NCI-H524 (cell line): Measurements from ENCODE around the gene PABPN1L.

Experiments used
- DNase-seq, 2 experiments: peaks; one replicate each; lab custom pipeline; 2025; lab: John Stamatoyannopoulos, UW

PABPN1L gene

GRCh38 chr16:88866151-88866920 lies at the start of gene PABPN1L:
TSS of gene PABPN1L (minus strand) at chr16:88866660. CDS start at chr16:88866606, 54 bp downstream.
- DNase-seq, result peak; percentile 82 to 85

GRCh38 chr16:88915639-88916327 lies 49.3 kb upstream of the PABPN1L start:
- no peak for DNase-seq

- DNase-seq, result no peak
Measured at GRCh38 chr16:88914750-88915368, 48.4 kb upstream of the PABPN1L start.

DNA sequence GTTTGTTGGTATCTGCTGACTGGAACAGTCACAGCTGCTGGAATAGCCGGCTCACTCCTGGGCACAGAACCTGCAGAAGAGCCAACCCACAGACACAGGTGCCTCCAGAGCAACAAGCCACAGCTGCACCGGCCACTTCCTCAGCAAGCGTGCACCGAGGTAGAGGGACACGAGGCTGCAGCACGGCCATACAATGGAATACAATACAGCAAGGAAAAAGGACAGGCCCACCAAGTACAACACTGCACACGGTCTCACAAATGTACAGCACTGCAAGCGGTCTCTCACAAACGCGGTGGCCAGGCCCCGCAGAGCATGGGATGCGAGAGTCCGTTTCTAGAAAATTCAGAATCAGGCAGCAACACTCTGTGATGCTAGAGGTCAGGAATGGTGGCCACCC lies 47.4 kb upstream of the PABPN1L start:
- DNase-seq, result no peak

DNA sequence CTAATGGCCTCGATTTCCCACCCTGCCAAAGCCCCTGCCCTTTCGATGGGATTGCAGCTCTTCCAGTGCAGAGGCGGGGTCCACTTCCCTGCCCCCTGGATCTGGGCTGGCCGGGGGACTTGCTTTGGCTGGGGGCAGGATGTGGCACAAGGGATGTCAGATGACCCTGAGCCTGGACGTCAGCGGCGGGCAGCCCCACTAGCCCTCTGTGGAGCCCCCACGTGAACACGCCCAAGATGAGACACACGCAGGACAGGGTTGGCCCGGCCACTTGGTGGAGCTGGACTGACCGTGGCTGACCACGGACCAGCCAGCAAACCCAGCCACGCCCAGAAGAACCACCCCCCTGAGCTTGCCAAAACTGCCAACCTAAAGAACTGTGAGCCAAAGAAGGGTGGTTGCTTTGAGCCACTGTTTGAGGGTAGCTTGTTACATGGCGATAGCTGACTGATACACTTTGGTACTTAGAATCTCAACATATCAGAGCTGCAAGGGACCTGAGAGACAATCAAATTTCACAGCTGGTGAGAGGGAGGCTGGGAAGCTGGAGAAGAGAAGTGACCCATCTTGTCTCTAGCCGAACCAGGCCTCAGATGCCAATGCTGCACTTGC lies 46.6 kb upstream of the PABPN1L start:
- DNase-seq, result no peak

DNA sequence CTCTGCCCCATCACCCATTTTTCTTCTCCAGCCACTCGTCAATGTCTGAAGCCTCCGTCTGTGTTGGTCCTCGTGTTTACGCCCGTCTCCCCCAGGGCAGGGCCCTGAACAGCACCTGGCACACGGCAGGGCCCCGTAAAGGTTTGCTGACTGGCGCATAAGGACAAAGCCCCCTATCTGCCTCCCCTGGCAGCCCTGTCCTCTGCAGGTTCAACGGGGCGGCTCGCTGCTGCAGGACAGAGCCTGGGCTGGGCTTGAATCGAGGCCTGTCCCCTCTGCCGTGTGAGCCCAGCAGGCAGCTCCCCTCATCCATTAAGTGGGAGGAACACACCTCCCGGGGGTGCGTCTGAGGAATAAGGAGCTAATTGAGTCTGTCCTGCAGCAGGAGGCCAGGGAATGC lies 46.1 kb upstream of the PABPN1L start:
- DNase-seq, result no peak

GRCh38 chr16:88911946-88912310 lies 45.5 kb upstream of the PABPN1L start:
- no peak for DNase-seq

DNA sequence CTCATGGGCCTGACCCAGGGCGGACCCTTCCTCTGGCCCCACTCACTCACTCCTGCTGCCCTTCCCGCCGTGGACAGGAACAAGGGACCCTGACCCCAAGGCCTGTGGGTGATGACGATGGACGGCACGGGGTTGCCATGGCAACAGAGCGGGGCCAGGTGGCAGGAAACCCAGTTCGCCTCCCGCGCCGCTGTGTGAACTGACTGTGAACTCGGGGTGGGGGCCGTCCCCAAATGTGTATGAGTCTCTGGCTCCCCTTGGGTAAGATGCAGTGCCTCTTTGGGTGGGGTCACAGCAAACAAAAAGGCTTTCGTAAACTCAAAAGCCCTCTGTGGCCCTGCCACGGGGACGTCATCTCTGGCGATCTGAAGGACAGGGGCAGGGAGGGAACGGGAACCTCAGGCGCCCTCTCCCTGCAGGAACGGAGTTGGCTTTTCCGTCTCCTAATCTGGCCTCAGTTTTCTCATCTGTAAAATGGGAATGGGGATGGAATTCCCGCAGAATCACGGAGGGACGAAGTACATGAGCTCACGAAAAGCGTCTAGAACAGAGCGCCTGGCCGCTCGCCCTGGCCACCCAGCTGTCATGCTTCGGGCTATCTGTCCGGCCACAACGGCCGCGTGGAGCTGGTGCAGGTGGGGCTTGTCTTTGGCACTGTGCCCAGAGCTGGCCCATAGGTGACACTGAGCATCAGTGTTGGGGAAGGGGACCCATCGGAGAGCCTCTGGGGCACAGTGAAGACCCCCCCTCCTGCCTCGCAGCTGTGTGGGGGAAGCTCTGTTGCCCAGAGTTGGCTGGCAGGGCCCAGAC lies 44.9 kb upstream of the PABPN1L start:
- no peak for DNase-seq

GRCh38 chr16:88910284-88911135 lies 44.0 kb upstream of the PABPN1L start:
- no peak for DNase-seq

DNA sequence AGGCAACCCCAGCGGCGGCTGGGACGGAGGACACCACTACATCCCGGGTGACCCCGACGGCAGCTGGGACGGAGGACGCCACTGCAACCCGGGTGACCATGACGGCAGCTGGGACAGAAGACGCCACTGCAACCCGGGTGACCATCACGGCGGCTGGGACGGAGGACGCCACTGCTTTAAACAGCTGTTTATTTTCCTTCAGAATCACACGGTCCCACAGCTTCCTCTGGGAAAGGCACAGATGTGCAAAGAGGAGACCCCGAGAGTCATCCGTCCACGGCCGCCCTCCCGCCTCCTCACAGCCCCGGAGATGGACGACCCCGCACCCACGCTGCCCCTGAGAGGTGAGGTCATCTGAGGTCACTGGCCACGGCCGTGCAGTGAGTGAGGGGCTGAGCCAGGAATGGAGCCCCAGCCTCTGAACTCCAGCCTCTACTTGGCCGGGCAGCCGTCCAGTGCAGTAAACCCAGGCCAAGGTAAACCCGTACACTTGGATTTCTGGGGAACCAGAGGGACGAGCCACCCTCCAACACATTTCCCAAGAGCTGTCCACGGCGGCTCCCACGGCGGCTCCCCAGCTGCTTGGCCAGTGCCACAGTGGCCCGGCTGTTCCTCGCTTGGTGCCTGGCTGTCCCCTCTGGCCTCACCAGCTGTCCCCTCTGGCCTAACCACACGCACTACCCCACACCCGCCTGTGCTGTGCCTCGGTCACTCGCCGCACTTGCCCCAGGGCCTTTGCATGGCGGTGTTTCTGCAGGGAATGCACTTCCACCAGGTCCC lies 43.2 kb upstream of the PABPN1L start:
- DNase-seq, result no peak

DNA sequence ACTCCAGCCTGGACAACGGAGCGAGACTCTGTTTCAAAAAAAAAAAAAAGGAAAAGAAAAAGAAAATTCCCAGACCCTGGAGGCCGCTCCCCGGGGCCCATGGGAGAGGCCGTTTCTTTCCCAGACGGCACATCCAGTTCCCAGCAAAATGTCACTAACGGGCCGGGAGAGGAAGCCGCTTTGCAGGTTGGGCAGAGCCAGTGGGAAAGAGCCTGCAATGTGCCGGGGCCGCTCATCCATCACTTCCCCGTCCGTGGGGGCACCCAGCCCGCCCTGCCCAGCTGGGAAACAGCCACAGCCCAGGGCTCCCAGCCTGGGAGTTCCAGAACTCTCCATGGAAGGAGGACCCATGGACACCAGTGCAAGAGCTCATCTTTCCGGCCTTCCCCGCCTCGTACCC lies 41.8 kb upstream of the PABPN1L start:
- no peak for DNase-seq

DNA sequence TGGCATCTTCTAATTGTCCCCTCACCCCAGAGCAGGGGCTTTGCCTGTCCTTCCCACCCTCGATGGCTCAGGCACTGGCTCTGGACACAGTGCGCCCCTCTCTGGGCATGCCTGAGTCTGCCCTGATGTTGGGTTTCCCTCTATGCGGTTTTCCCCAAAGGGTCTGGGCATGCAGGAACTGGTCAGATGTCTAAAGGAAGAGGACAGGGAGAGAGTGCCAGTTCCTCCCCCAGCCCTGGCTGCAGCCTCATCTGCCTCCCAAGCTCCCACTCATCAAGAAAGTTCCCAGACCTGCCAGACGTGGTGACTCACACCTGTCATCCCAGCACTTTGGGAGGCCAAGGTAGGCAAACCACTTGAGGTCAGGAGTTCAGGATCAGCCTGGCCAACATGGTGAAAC lies 41.3 kb upstream of the PABPN1L start:
- DNase-seq, result no peak

- DNase-seq, result no peak
Measured at GRCh38 chr16:88906535-88907105, 40.2 kb upstream of the PABPN1L start.

DNA sequence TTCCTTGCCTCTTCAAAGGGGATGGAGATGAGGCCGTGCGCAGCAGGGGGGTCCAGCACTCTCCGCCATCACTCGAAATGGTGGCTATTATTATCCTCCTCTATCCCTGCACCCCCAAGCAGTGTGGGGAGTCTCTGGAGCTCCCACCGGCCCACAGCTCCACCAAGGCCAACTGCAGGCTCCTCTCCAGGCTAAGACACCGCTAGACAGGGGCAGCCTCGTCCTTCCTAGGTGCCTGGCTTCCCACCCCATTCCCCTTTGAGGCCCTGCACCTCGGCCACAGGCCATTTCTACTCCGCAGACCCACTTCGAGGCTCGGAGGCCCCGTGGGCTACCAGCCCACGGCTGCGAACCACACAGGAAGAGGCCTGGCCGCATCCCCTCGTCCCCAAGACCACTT lies 39.6 kb upstream of the PABPN1L start:
- no peak for DNase-seq

DNA sequence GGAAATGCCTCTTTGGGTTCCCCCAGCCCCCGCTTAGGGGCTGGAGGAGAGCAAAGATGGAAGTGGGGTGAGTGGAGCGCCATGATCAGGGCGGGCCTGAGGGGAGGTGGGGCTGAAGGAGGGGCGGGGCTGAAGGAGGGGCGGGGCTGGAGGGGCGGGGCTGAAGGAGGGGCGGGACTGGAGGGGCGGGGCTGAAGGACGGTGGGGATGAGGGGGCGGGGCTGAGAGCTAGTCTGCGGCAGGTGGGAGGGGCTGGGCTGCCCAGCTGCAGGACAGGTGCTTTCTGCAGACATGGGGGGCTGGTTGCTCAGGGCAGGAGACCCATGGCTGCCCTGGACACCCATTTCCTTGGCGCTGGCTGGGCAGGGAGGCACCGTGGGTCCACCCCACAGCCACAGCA lies 39.1 kb upstream of the PABPN1L start:
- DNase-seq, result no peak

DNA sequence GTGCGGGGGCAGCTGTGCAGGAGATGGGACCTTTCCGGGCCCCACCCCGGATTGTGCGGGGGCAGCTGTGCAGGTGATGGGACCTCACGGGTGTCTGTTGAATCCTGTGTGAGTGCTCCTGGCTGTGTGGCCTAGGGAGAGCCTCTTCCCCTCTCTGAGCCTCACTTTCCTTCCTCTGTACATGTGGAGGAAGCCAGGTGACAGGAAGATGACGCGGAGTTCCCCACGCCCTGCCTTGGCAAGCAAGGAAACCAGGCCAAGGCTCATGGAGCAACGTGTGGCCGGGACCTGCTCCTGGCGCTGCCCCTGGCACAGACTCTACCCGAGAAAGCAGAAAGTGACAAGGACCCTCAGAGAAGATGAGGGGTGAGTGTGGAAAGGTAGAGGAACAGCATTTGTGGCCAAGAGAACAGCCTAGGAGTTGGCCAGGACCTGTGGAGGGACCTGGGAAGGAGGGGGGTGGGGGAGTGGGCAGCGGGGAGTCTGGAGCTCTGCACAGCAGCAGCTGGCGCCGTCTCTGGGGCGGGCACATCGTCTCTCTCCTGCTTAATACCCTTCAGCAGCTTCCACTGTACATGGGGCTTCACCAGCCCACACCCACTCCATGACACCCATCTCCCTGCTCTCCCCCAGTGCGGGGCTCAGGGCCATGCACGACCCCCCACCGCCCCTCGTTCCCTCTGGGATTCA lies 38.4 kb upstream of the PABPN1L start:
- peak in 1 of 2 experiments; percentile 26 for DNase-seq

DNA sequence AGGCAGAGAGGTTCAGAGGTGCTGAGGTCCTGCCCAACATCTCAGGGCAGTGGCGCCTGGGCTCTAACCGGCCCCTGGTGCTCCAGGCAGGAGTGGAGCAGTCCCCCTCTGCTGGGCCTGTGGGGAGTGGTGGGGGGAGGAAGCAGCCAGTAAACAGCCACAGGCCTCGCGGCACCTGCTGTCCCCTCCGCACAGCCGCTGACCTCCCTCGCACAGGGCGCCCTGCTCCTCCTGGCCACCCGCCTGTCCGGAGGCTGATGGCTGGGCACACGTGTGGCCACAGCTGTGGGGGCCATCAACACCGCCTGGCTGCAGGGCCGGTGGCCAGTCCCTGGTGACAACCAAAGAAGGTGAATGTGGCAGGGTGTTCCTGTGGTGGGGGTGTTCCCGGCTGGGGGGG lies 36.8 kb upstream of the PABPN1L start:
- DNase-seq, result no peak

GRCh38 chr16:88902744-88903143 lies 36.3 kb upstream of the PABPN1L start:
- DNase-seq, result no peak

DNA sequence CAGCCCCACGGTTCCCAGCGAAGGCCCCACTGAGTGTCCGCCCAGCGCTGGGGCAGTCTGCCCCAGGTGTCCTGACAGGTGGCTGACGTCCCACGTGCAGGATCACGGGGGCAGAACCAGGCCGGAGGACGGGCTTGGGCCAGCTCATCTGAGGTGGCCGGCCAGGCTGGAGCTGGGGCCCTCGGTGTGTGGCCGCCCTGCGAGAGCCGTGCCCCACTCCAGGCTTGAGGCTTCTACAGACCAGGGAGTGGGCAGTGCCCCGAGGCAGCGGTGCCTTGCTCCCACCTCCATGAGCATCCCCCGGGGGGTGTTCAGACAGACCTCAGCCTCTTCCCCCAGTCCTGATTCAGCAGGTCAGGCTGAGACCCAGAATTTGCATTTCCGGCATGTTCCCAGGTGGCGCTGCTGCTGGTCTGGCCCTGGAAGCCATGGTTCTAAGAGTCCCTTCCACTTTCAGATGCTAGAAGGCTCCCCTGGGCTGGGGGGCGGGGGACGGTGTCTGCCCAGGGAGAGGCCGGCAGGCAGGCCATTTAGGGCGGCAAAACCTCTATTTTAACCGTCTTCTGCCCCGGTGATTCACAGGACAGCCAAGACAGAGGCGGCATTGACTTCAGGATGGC lies 35.4 kb upstream of the PABPN1L start:
- DNase-seq, result no peak
